GM19043 (cell line): ENCODE results near the gene KDSR.
A peak's percentile ranks its signal among the peaks of the same experiment; 100 is the strongest.

Experiments used
- ATAC-seq: cut with Tn5 transposase; IDR thresholded peaks from one replicate; pipeline ENCODE4 v1.9.1; 2021; ENCODE audit warnings: low read depth; ENCODE audit not compliant: unreplicated experiment

KDSR gene

DNA sequence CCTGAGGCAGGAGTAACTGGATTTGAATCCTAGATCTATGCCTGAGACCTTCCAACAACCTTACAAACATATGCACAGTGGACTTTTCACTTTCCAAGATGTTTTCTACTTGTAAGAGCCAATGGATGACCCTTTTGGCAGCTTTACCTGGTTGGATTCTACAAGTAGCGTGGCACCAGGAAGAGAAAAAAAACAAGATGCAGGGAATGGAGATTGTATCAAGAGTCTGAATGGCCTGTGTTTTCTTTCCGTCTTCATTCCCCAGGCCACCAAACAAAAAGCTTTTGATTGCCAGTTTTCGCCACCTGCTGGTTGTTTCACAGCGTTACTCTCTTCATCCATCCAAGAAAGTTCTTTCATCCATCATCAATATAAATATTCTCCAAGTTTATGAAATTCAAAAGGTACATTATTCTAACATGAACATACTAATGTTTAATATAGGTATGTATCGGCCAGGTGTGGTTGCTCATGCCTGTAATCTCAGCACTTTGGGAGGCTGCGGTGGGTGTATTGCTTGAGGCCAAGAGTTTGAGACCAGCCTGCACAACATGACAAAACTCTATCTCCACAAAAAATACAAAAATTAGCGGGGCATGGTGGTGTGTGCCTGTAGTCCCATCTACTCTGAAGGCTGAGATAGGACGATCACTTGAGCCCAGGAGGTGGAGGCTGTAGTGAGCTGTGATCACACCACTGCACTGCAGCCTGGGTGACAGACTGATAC, 43.9 kb downstream of the KDSR start:
- ATAC-seq: peak; percentile 19

GRCh38 chr18:63322206-63322605, 44.8 kb downstream of the KDSR start:
- no peak for ATAC-seq

GRCh38 chr18:63321291-63321690, 45.7 kb downstream of the KDSR start:
- no peak for ATAC-seq

DNA sequence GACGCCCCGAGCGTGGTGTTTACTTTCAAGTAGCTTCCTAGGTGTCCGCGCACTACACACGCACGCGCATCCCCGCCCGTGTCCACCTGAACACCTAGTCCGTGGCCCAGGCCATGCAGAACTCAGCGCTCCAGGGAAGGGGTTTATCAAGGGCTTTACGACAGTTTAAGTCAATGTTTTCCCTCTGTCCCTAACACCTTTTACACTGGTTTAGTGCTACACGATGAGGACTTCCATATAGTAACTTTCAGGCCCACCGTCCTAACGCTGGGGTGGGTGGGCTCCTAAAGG, 46.1 kb downstream of the KDSR start:
- no peak for ATAC-seq

- ATAC-seq: peak; percentile 54
Measured at GRCh38 chr18:63320123-63320974, 46.7 kb downstream of the KDSR start.

DNA sequence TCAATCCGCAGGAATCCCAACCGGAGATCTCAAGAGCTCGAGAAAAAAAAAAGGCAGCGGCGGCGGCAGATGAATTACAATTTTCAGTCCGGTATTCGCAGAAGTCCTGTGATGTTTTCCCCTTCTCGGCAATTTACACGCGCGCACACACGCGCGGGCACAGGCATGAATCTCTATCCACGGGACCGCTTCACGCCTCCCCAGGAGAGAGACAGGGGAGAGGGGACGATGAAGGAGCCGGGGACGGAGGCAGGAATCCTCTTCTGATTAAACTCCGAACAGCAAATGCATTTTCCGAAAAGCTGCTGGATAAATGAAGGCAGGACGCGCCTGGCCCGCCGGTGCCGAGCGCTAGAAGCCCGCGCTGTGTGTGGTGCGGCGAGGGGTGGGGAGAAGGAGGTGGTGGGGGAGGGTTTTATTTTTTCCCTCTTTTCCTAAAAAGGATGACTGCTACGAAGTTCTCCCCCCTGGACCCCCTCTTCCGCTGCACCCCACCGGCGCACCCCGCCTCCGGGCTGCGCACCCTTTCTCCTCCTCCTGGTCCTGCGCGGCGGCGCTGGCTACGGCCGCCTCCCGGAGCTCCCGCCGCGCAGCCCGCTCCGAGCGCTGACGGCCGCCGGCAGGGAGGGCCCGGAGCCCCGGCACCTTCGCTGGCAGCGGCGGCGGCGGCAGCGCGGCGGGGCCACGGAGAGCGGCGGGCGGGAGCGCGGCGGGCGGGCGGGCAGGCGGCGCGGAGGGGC, 47.5 kb downstream of the KDSR start, which contains the start of gene BCL2:
Gene BCL2, minus strand, starts transcription at position 387 of the 740 bp plus-strand sequence.
- peak; percentile 2 for ATAC-seq

GRCh38 chr18:63318889-63319382, 48.1 kb downstream of the KDSR start:
- no peak for ATAC-seq

DNA sequence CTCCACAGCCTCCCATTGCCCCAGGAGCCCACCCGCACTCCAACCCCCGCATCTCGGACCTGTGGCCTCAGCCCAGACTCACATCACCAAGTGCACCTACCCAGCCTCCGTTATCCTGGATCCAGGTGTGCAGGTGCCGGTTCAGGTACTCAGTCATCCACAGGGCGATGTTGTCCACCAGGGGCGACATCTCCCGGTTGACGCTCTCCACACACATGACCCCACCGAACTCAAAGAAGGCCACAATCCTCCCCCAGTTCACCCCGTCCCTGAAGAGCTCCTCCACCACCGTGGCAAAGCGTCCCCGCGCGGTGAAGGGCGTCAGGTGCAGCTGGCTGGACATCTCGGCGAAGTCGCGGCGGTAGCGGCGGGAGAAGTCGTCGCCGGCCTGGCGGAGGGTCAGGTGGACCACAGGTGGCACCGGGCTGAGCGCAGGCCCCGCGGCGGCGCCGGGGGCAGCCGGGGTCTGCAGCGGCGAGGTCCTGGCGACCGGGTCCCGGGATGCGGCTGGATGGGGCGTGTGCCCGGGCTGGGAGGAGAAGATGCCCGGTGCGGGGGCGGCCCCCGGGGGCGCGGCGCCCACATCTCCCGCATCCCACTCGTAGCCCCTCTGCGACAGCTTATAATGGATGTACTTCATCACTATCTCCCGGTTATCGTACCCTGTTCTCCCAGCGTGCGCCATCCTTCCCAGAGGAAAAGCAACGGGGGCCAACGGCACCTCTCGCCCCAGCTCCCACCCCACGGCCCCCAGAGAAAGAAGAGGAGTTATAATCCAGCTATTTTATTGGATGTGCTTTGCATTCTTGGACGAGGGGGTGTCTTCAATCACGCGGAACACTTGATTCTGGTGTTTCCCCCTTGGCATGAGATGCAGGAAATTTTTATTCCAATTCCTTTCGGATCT, 48.8 kb downstream of the KDSR start:
- peak; percentile 37 for ATAC-seq

GRCh38 chr18:63317556-63317946, 49.5 kb downstream of the KDSR start:
- no peak for ATAC-seq

- no peak for ATAC-seq
Measured at GRCh38 chr18:63316612-63317555, 50.1 kb downstream of the KDSR start.

- ATAC-seq: no peak
Measured at GRCh38 chr18:63315876-63316275, 51.1 kb downstream of the KDSR start.

GRCh38 chr18:63315131-63315662, 51.8 kb downstream of the KDSR start:
- no peak for ATAC-seq

GRCh38 chr18:63314062-63314790, 52.8 kb downstream of the KDSR start:
- ATAC-seq: no peak

DNA sequence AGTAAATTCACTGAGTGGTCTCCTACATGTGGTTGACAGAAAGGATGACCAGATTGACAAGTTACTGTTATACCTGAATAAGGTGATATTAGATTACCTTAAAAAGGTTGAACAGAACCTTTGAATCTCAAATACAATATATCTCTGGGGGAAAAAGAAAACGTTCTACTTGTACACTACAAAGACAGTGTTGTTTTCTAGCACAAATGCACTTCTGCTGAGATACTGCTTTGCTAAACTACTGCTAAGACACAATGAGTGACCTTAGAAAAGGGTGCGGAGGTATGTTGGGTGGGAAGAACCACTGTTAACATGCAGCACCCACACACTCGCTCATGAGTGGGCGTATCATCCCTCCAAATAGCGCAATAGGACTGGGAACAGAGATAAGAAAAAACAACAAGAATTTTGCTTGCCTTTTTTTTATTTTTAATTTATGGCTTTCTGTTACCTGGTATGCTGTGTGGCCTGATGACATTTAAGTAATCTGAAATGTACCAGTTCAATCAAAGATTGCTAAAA, 53.5 kb downstream of the KDSR start:
- ATAC-seq: no peak

DNA sequence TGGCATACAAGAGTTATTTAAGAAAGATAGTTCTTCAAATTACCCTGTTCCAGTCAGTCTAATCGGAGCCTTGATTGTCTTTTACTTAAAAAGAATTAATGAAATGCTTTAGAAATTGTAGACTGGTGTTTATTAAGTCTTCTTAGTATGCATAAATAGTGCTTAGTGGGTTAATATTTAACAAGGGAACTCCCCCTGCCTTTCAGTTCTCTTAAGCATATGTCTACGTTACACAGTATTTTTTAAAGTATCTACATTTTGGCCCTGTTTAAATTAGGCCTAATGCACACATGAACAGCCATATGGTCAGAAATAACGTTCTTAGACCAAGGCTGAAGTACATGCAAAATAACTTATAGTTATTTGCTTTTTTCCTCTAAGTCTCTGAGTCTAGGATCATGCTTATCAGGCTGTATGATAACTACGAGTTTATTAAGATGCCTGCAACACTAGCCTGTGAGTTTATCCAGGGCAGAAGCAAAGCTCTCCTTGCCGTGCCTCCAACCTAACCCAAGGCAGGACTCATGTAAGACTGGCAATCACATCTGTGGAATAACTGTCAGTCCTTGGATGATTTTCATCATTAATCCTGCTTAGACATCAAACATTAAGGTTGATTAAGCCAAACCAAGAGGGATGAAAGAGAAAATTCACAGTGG, 54.1 kb downstream of the KDSR start:
- ATAC-seq: peak; percentile 36

DNA sequence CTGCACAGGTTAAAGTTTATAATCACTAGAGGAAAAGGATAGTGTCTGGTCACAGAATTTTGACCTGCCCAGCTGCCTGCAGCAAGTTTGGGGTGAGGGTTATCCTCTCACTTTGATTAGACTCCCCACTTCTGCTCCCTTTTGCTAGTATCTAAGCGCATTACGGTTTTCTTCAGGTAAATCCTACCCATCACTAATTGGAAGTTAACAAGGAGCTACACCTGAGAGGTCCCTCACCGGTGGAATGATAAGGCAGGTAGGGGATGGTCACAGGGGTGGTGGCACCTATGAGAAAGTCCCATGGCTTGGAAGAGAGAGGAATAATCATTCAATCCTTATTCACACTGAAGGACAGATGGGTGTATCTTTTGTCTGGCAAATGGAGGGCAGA, 55.0 kb downstream of the KDSR start:
- no peak for ATAC-seq
